ENCODE data around the gene C1GALT1C1. TPM values are rescaled to one million over a fixed set of nuclear protein-coding genes. Genes with fewer than 3 reads are reported as not detected.
"Not testable (repeated sequence)": the region's sequence is repeated elsewhere in the genome, so short reads cannot be mapped to it uniquely, and the experiment has no call there.

The C1GALT1C1 gene
- total RNA-seq, 1 donor from 2014 or later, result 41.0 TPM

DNA sequence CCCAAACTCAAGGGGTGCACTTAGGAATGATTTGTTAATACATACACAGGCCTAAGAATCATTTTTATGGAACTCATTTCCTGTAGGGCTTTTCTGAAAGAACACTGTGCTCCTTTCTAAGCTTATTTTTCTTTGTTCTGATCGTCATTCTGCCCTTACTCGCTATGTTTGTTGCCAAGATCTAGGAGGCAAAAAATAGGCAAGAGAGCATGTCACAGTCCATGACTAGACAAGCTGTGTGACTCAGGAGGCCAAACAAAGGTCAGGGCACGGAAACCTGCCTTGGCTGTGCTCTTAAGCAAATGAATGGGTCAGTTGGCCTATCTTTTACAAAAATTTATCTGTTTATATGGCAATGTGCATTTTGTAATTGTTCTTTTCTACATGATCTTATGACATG lies 42.5 kb upstream of the C1GALT1C1 start:
- H3K27ac Mint-ChIP-seq, result no peak overlapping the region

DNA sequence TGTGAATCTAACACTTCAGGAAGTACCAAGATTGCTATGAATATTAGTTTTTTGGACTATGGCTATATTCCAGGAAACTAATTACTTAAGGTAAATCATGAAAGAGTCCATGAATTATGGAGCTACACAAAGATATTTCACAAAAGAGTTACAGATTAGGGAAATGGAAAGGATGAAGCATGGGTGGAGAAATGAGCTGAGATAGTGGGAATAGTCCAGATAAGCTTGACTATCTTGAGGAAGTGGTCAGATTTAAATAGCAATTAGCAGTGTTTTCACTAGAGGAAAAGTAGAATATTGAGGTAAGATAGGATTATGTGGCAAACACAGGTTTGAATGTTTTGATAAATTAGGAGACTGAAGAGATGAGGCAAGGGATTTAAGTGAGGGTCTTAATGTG lies 42.1 kb upstream of the C1GALT1C1 start:
- no peaks in the 10 kb centered on the region for H3K36me3 Mint-ChIP-seq
- H3K27me3 ChIP-seq, result no peaks in the 10 kb centered on the region
- H3K4me2 ChIP-seq, result no peak overlapping the region
- no peaks in the 10 kb centered on the region for H3K9me3 Mint-ChIP-seq
- TF ChIP-seq EZH2 (IDR thresholded peaks at IDR 0.05) (no peak), EZH2phosphoT487 (IDR thresholded peaks at IDR 0.05) (no peak)
- TF ChIP-seq, protein P1, sequence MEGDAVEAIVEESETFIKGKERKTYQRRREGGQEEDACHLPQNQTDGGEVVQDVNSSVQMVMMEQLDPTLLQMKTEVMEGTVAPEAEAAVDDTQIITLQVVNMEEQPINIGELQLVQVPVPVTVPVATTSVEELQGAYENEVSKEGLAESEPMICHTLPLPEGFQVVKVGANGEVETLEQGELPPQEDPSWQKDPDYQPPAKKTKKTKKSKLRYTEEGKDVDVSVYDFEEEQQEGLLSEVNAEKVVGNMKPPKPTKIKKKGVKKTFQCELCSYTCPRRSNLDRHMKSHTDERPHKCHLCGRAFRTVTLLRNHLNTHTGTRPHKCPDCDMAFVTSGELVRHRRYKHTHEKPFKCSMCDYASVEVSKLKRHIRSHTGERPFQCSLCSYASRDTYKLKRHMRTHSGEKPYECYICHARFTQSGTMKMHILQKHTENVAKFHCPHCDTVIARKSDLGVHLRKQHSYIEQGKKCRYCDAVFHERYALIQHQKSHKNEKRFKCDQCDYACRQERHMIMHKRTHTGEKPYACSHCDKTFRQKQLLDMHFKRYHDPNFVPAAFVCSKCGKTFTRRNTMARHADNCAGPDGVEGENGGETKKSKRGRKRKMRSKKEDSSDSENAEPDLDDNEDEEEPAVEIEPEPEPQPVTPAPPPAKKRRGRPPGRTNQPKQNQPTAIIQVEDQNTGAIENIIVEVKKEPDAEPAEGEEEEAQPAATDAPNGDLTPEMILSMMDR (IDR thresholded peaks at IDR 0.05), result no peak
- H3F3A ChIP-seq (ENCODE audit: low read depth), result no peaks in the 10 kb centered on the region
- no peak overlapping the region for H3K4me3 Mint-ChIP-seq
- no peak overlapping the region for H2AFZ ChIP-seq (replicated peaks)
- no peaks in the 10 kb centered on the region for H3K36me3 ChIP-seq
- DNase-seq (ENCODE audit: low spot score), result no peak
- H3K9ac ChIP-seq, result no peak overlapping the region
- no peaks in the 10 kb centered on the region for H4K20me1 ChIP-seq (ENCODE audit: low read depth)
- H3K4me1 ChIP-seq, result no peaks in the 10 kb centered on the region
- peaks cover 2% of the 10 kb centered on the region for H3K27me3 Mint-ChIP-seq (ENCODE audit: insufficient read depth, low read depth)
- H3K27ac ChIP-seq, result no peak overlapping the region
- H3K79me2 ChIP-seq (ENCODE audit: low read depth), result no peaks in the 10 kb centered on the region
- H3K4me1 Mint-ChIP-seq, result no peaks in the 10 kb centered on the region
- H3K4me3 ChIP-seq, result no peak overlapping the region
- no peak overlapping the region for H3K27ac Mint-ChIP-seq
- H3K9me3 ChIP-seq (ENCODE audit: low read depth), result no peaks in the 10 kb centered on the region

More for the DNA sequence above, 42.5 kb upstream of the C1GALT1C1 start:
- DNase-seq (ENCODE audit: low spot score), result no peak
- no peaks in the 10 kb centered on the region for H3F3A ChIP-seq (ENCODE audit: low read depth)
- no peaks in the 10 kb centered on the region for H4K20me1 ChIP-seq (ENCODE audit: low read depth)
- Mint-ChIP-seq H3K4me1 (no peaks in the 10 kb centered on the region), H3K36me3 (no peaks in the 10 kb centered on the region), H3K9me3 (no peaks in the 10 kb centered on the region), H3K4me3 (no peak overlapping the region), H3K27me3 (ENCODE audit: insufficient read depth, low read depth) (peaks cover 2% of the 10 kb centered on the region)
- H3K27ac ChIP-seq, result no peak overlapping the region
- no peaks in the 10 kb centered on the region for H3K36me3 ChIP-seq
- no peaks in the 10 kb centered on the region for H3K4me1 ChIP-seq
- H3K79me2 ChIP-seq (ENCODE audit: low read depth), result no peaks in the 10 kb centered on the region
- H2AFZ ChIP-seq (replicated peaks), result no peak overlapping the region
- no peak overlapping the region for H3K4me2 ChIP-seq
- no peaks in the 10 kb centered on the region for H3K27me3 ChIP-seq
- no peaks in the 10 kb centered on the region for H3K9me3 ChIP-seq (ENCODE audit: low read depth)
- H3K9ac ChIP-seq, result no peak overlapping the region
- no peak for TF ChIP-seq EZH2phosphoT487 (IDR thresholded peaks at IDR 0.05)
- TF ChIP-seq, protein P1 (IDR thresholded peaks at IDR 0.05), result no peak
- no peak for TF ChIP-seq EZH2 (IDR thresholded peaks at IDR 0.05)
- H3K4me3 ChIP-seq, result no peak overlapping the region

DNA sequence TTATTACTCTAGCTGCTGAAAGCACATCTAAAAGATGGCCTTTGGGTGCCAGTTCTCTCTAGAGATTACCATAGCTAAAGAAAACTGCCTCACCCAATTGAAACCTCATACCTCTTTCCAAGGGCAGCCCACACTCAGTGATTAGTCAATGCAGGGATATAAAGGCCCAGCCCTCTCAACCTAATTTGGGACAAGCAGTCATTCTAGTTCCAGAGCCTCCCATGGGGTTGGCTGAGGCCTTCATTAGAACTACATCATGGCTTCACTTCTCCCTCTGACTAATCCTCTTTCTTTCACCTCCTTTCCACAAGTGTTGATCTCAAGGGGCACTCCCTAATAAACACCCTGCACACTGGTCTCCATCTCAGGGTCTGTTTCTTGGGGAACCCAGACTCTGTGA lies 38.5 kb upstream of the C1GALT1C1 start:
- Histone ChIP-seq H3K36me3 (no peaks in the 10 kb centered on the region), H3K9ac (no peak overlapping the region), H3K4me2 (no peak overlapping the region), H3K27ac (no peak overlapping the region), H3K79me2 (ENCODE audit: low read depth) (no peaks in the 10 kb centered on the region), H3K9me3 (ENCODE audit: low read depth) (no peaks in the 10 kb centered on the region), H3F3A (ENCODE audit: low read depth) (no peaks in the 10 kb centered on the region), H3K4me1 (no peaks in the 10 kb centered on the region), H2AFZ (replicated peaks) (no peak overlapping the region), H4K20me1 (ENCODE audit: low read depth) (no peaks in the 10 kb centered on the region), H3K4me3 (no peak overlapping the region), H3K27me3 (no peaks in the 10 kb centered on the region)
- Mint-ChIP-seq H3K27me3 (ENCODE audit: insufficient read depth, low read depth) (peaks cover 2% of the 10 kb centered on the region), H3K4me3 (no peak overlapping the region), H3K4me1 (no peaks in the 10 kb centered on the region), H3K27ac (no peak overlapping the region), H3K36me3 (no peaks in the 10 kb centered on the region), H3K9me3 (no peaks in the 10 kb centered on the region)
- TF ChIP-seq, protein P1 (IDR thresholded peaks at IDR 0.05), result no peak
- no peak for TF ChIP-seq EZH2phosphoT487 (IDR thresholded peaks at IDR 0.05)
- TF ChIP-seq EZH2 (IDR thresholded peaks at IDR 0.05), result no peak
- no peak for DNase-seq (ENCODE audit: low spot score)

DNA sequence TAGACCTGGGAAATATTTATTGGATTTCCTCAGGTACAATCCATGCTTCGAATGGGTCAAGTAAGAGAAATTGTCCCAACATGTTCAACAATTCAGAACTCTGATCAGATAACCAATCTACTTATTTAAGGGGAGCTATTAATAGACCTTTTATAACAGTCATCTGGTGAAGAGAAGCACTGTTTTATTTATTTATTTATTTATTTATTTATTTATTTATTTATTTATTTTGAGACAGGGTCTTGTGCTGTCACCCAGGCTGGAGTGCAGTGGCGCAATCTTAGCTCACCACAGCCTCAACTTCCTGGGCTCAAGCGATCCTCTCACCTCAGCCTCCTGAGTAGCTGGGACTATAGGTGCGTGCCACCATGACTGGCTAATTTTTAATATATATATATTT lies 34.7 kb upstream of the C1GALT1C1 start:
- H3K4me3 Mint-ChIP-seq; H2AFZ ChIP-seq (replicated peaks); H3K4me1 ChIP-seq; H3K79me2 ChIP-seq (ENCODE audit: low read depth); DNase-seq (ENCODE audit: low spot score); H3K27ac Mint-ChIP-seq; H3K27me3 Mint-ChIP-seq (ENCODE audit: insufficient read depth, low read depth); H3K4me3 ChIP-seq; H3K27me3 ChIP-seq; H3K4me1 Mint-ChIP-seq; H3F3A ChIP-seq (ENCODE audit: low read depth); H3K9me3 Mint-ChIP-seq; H4K20me1 ChIP-seq (ENCODE audit: low read depth); H3K9me3 ChIP-seq (ENCODE audit: low read depth); H3K36me3 ChIP-seq; H3K27ac ChIP-seq; H3K36me3 Mint-ChIP-seq; H3K9ac ChIP-seq; H3K4me2 ChIP-seq: not testable (repeated sequence)
